Immature natural killer cell (primary cell): ENCODE data around the gene TMEM87A. TPM values are rescaled to one million over a fixed set of nuclear protein-coding genes. Genes with fewer than 3 reads are reported as not detected.
"Not testable (repeated sequence)": the region's sequence is repeated elsewhere in the genome, so short reads cannot be mapped to it uniquely, and the experiment has no call there.

Experiments used
- DNase-seq, 3 donors: peaks; one replicate each; pipeline ENCODE4 v3.0.0; 2022; ENCODE audit warnings: mixed read lengths in 1 of 3
- H3K27ac Mint-ChIP-seq, 6 donors: one replicate each; pipeline ENCODE4 v1.8.0; 2020; ENCODE audit warnings: mixed read lengths in 6 of 6, mild to moderate bottlenecking in 5 of 6, inconsistent platforms in 4 of 6, moderate library complexity in 3 of 6
- H3K27me3 Mint-ChIP-seq, 3 donors: one replicate each; pipeline ENCODE4 v1.8.0; 2020 to 2021; ENCODE audit warnings: low read depth in 3 of 3, mild to moderate bottlenecking in 3 of 3, mixed read lengths in 3 of 3, moderate library complexity in 3 of 3, inconsistent platforms in 1 of 3
- H3K36me3 Mint-ChIP-seq, 3 donors: one replicate each; pipeline ENCODE4 v1.8.0; 2020; ENCODE audit warnings: mixed read lengths in 3 of 3, inconsistent platforms in 2 of 3, mild to moderate bottlenecking in 2 of 3
- H3K4me1 Mint-ChIP-seq, 2 donors: one replicate each; pipeline ENCODE4 v1.8.0; 2020; ENCODE audit warnings: inconsistent platforms in 2 of 2, mild to moderate bottlenecking in 2 of 2, mixed read lengths in 2 of 2, moderate library complexity in 1 of 2
- H3K4me3 Mint-ChIP-seq, 5 donors: one replicate each; pipeline ENCODE4 v1.8.0; 2020; ENCODE audit warnings: mild to moderate bottlenecking in 5 of 5, mixed read lengths in 5 of 5, inconsistent platforms in 3 of 5, moderate library complexity in 3 of 5
- H3K9me3 Mint-ChIP-seq, 6 donors: one replicate each; pipeline ENCODE4 v1.8.0; 2020; ENCODE audit warnings: mild to moderate bottlenecking in 6 of 6, mixed read lengths in 6 of 6, inconsistent platforms in 4 of 6, moderate library complexity in 3 of 6
- polyA plus RNA-seq, 3 donors: library from polyadenylated mRNA; unstranded; fragments of 300-500 nt; fragmentation: Illumina TruSeq; gene quantifications; one replicate each; pipeline ENCODE4 v1.2.3, GENCODE V29; 2021

TMEM87A gene, protein sequence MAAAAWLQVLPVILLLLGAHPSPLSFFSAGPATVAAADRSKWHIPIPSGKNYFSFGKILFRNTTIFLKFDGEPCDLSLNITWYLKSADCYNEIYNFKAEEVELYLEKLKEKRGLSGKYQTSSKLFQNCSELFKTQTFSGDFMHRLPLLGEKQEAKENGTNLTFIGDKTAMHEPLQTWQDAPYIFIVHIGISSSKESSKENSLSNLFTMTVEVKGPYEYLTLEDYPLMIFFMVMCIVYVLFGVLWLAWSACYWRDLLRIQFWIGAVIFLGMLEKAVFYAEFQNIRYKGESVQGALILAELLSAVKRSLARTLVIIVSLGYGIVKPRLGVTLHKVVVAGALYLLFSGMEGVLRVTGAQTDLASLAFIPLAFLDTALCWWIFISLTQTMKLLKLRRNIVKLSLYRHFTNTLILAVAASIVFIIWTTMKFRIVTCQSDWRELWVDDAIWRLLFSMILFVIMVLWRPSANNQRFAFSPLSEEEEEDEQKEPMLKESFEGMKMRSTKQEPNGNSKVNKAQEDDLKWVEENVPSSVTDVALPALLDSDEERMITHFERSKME
- 10 to 100 TPM; 55.5 to 93.8 (median 63.4) TPM for polyA plus RNA-seq

DNA sequence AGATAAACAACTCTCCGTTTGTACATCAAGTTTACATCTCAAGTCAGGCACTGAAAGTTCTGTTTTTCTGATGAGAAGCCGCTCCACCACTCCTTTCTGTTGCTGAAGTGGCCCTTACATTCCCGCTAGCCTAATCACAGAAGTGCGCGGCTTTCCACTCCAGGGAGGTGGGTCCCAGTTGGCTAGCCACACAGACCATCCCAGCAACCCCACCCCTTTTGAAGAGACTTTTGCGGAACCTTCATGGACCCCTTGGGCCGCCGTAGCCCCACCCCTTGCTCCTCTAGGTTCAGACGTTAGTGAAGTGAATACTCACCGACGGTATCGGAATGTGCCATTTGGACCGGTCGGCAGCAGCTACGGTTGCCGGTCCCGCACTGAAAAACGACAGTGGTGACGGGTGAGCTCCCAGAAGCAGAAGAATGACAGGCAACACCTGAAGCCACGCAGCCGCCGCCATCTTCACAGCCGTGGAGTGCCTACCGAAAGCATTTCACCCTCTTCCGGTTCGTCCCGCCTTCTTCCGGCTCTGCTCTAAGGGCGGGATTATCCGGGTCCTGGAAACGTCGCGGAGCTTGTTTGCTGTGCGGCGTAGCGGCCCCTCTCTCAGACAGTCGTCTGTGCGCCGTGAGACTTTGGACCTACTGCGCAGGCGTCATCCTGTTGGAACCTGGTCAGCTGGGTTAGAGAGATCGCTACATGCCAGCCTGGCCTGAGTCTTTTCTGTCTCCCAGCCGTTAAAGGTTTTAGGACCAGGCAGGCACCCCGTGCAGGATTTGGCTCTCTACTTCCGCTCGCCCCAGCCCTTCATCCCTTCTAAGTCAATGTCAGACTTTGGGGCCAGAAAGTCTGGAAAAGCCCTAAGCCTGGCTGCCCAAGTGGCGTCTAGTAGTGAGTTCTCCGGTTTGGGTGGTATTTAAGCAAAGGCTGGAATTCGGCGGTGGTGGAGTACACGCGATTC is at the start of gene TMEM87A, which contains the start of gene GANC:
TSS of gene TMEM87A (minus strand) at position 495 of the 961 bp plus-strand sequence. CDS start at position 460, 35 bp downstream.
TSS of gene GANC (plus strand) at position 263 of the 961 bp plus-strand sequence. CDS start 1,281 bp downstream, outside the sequence.
- Mint-ChIP-seq H3K4me1 (peaks cover 51 to 69% of the 10 kb centered on the region in 2 donors), H3K27ac (peak within 1 kb of the TSS; percentile 92 to 100 (median 98)), H3K36me3 (no peaks in the 10 kb centered on the region), H3K9me3 (no peaks in the 10 kb centered on the region), H3K27me3 (peaks cover 10 to 11% (median 11%) of the 10 kb centered on the region in 3 donors), H3K4me3 (peak within 1 kb of the TSS; percentile 88 to 100 (median 99))
- peak; percentile 94 to 95 (median 95) for DNase-seq

DNA sequence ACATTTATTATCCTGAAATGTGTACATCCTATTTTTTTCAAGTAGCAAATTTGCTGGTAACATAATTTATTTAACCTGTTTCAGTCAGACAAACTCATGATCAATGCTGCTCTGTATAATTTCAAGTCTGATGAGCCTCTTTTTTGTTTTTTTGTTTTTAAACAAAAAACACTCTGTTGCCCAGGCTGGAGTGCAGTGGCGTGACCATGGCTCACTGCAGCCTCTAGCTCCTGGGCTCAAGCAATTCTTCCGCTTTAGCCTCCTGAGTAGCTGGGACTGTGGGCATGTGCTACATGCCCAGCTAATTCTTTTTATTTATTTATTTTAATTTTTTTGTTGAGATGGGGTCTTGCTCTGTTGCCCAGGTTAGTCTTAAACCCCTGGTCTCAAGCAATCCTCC is 46.0 kb upstream of the TMEM87A start:
- Mint-ChIP-seq H3K9me3 (no peaks in the 10 kb centered on the region), H3K27ac (no peak overlapping the region), H3K27me3 (no peaks in the 10 kb centered on the region), H3K4me3 (no peak overlapping the region), H3K36me3 (peaks cover 6 to 27% (median 26%) of the 10 kb centered on the region in 3 donors), H3K4me1 (no peaks in the 10 kb centered on the region)
- DNase-seq, result no peak

DNA sequence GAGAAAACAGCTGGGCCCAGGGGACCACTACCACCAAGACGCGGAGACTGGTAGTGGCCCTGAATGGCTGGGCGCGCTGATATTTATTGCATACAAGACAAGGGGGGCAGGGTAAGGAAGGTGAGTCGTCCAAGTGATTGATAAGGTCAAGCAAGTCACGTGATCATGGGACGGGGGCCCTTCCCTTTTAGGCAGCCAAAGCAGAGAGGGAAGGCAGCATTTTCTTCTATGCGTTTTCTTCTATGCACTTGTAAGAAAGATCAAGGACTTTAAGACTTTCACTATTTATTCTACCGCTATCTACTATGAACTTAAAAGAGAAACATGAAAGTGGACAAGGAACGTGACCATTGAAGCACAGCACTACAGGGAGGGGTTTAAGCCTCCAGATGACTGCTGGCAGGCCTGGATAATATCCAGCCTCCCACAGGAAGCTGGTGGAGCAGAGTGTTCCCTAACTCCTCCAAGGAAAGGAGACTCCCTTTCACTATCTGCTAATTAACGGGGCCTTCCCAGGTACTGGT is 43.1 kb upstream of the TMEM87A start:
- H3K9me3 Mint-ChIP-seq, H3K4me1 Mint-ChIP-seq, H3K27ac Mint-ChIP-seq, H3K4me3 Mint-ChIP-seq, DNase-seq, H3K27me3 Mint-ChIP-seq: not testable (repeated sequence)
- H3K36me3 Mint-ChIP-seq, result peaks cover 9 to 20% (median 16%) of the 10 kb centered on the region in 3 donors

DNA sequence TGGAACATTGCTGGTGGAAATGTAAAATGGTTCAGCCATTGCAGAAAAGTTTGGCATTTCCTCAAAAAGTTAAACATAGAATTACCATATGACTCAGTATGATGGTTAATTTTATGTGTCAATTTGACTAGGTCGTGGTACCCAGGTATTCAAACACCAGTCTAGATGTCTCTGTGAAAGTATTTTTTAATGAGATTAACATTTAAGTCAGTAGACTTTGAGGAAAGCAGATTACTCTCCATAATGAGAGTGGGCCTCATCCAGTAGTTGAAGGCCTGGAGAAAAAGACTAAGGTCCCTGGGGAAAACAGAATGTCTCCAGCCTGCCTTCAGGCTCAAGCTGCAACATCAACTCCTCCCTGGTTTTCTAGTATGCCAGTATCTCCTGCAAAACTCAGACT is 42.3 kb upstream of the TMEM87A start:
- Mint-ChIP-seq H3K27ac (no peak overlapping the region), H3K36me3 (peaks cover 14 to 24% (median 21%) of the 10 kb centered on the region in 3 donors), H3K9me3 (no peaks in the 10 kb centered on the region), H3K4me3 (no peak overlapping the region), H3K27me3 (no peaks in the 10 kb centered on the region), H3K4me1 (no peaks in the 10 kb centered on the region)
- no peak for DNase-seq

DNA sequence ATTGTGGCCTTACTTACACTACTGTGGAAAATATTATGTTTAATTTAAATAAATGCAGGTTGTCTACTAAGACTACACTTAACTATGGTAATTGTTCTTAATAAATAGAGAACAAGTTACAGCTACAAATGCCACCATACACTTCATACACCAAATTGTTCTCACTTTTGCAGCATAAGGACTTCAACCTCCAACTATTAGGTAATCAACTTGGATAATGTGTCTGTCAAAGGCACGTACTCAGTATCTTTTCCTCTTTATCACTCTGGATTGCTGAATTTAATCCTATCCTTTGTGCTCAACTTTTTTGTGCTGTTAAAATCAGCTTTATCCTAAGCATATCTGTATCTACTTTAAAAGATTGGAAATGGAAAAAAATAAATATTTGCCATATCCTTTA is 41.6 kb upstream of the TMEM87A start:
- no peaks in the 10 kb centered on the region for H3K9me3 Mint-ChIP-seq

DNA sequence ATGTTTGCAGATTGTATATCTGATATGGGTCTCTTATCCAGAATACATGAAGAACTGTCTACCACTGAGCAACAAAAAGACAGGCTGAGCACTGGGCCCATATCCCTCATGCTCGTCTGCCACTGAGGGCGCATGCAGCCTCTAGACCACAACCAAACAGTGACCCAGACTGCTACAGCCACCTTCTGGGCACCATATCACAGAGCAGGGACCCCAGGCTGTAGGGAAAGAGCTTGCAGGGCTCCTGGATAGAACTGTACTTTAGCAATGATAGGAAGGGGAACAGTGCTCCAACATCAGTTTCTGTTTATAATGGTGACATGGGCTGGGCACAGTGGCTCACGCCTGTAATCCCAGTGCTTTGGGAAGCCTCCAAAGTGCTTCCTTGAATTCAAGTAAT is 40.2 kb upstream of the TMEM87A start:
- Mint-ChIP-seq H3K36me3 (peaks cover 23 to 32% (median 29%) of the 10 kb centered on the region in 3 donors), H3K4me1 (no peaks in the 10 kb centered on the region), H3K4me3 (no peak overlapping the region), H3K27me3 (no peaks in the 10 kb centered on the region), H3K9me3 (no peaks in the 10 kb centered on the region), H3K27ac (no peak overlapping the region)
- no peak for DNase-seq

More for the DNA sequence above, 41.6 kb upstream of the TMEM87A start:
- no peaks in the 10 kb centered on the region for H3K4me1 Mint-ChIP-seq
- H3K36me3 Mint-ChIP-seq, result peaks cover 22 to 31% (median 28%) of the 10 kb centered on the region in 3 donors
- no peaks in the 10 kb centered on the region for H3K27me3 Mint-ChIP-seq
- DNase-seq, result no peak
- no peak overlapping the region for H3K27ac Mint-ChIP-seq
- no peak overlapping the region for H3K4me3 Mint-ChIP-seq

DNA sequence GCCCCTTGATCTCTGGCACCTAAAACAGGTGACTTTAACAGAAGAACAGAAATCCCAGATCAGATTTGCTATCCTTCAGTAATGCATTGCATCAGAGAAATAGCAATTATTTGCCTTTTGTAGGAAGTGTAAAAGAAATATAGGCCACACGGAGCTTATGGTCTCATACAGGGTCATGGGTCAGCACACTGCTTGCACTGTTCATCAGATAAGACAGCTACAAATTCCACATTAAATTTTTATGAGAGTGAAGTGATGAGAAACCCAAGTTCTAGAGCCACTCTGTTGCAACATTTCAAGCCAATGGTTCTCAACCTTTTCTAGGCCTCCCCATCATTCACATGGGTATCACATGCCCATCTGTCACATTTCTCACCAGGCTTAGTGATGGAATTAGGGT is 33.4 kb upstream of the TMEM87A start:
- peaks cover 0 to 1% (median 0%) of the 10 kb centered on the region in 3 donors for H3K27me3 Mint-ChIP-seq
- no peaks in the 10 kb centered on the region for H3K4me1 Mint-ChIP-seq
- peaks cover 17 to 41% (median 36%) of the 10 kb centered on the region in 3 donors for H3K36me3 Mint-ChIP-seq
- no peak overlapping the region for H3K4me3 Mint-ChIP-seq
- no peak overlapping the region for H3K27ac Mint-ChIP-seq
- H3K9me3 Mint-ChIP-seq, result peaks cover 0 to 16% (median 5%) of the 10 kb centered on the region in 6 donors
- DNase-seq, result no peak

DNA sequence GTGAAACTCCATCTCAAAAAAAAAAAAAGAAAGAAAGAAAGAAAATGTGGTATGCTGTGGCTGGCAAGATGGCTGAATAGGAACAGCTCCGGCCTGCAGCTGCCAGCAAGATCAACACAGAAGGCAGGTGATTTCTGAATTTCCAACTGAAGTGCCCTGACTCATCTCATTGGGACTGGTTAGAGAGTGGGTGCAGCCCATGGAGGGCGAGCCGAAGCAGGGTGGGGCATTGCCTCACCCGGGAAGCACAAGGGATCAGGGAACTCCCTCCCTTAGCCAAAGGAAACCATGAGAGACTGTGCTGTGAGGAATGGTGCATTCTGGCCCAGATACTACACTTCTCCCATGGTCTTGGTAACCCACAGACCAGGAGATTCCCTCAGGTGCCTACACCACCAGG is 27.8 kb upstream of the TMEM87A start:
- not testable (repeated sequence) for DNase-seq, H3K4me1 Mint-ChIP-seq, H3K27ac Mint-ChIP-seq, H3K27me3 Mint-ChIP-seq, H3K4me3 Mint-ChIP-seq
- H3K36me3 Mint-ChIP-seq, result peaks cover 17 to 37% (median 37%) of the 10 kb centered on the region in 3 donors
- peaks cover 0 to 16% (median 5%) of the 10 kb centered on the region in 6 donors for H3K9me3 Mint-ChIP-seq

DNA sequence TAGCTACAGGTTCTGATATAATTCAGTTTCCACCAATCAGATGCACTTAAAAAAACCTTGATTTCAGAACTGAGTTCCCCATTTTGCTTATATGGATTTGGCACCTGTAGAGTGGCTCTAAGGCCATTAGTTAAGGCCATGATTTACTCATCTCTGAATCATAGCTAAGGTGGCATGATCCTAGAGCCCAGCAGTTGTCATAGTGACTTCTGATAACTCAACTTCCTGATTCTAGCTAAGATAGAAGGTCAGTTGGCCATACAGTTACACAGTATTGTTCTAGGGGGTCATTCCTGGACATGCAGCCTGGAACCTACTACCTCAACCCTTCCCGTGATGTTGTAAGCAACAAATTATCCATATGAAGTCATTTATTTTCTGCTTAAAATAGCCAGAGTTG is 15.9 kb upstream of the TMEM87A start:
- Mint-ChIP-seq H3K27ac (no peak overlapping the region), H3K36me3 (peaks cover 13 to 39% (median 25%) of the 10 kb centered on the region in 3 donors)

DNA sequence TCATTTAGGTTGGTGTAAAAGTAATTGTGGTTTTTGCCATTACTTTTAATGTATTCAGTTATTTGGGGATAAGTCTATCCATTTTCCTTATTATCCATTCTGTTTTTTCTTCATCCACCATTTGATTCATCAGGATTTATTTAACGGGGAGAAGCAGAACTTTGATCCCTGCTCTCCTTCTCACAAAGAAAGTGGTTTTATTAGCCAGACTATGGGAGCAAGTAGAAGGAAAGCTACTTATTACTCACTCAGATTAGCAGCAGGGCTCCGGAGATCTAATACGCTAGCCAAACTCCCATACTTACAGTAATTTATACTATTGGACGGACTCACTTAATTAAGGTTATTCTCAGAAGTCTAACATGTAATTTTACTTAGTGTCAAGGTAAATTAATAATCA is 14.7 kb upstream of the TMEM87A start:
- no peaks in the 10 kb centered on the region for H3K4me1 Mint-ChIP-seq
- H3K27ac Mint-ChIP-seq, result no peak overlapping the region
- no peaks in the 10 kb centered on the region for H3K9me3 Mint-ChIP-seq
- no peak overlapping the region for H3K4me3 Mint-ChIP-seq
- DNase-seq, result no peak
- peaks cover 9 to 38% (median 23%) of the 10 kb centered on the region in 3 donors for H3K36me3 Mint-ChIP-seq
- H3K27me3 Mint-ChIP-seq, result no peaks in the 10 kb centered on the region

More for the DNA sequence above, 15.9 kb upstream of the TMEM87A start:
- Mint-ChIP-seq H3K9me3 (no peaks in the 10 kb centered on the region), H3K4me3 (no peak overlapping the region), H3K27me3 (no peaks in the 10 kb centered on the region), H3K4me1 (no peaks in the 10 kb centered on the region)
- no peak for DNase-seq

DNA sequence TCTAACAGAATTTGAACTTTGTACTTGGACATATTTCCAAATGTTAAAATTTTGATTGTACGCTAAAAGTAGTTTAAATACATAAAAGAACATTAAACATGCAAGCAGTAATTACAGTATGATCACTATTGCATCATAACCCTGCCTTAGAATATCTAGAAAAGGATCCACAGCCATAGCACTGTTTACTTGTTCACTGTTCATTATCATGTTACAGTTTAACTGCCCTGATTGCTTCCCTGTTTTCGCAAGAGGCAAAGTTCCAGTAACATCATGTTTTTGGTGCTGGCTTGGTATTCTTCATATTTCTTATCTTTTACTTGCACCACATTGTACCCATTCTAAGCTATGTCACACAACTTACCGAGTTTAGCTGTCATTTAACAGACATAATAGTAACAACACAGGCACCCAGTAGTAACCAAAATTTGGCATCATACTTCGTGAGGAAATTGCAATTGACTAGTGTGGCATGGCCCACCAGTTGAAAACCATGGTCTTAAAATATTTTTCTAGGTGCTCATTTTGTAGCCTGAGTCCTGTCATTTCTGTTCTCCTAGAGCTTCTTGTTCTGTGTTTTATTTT is 13.3 kb upstream of the TMEM87A start:
- H3K9me3 Mint-ChIP-seq, result no peaks in the 10 kb centered on the region
- no peak overlapping the region for H3K4me3 Mint-ChIP-seq
- no peaks in the 10 kb centered on the region for H3K4me1 Mint-ChIP-seq
- H3K27ac Mint-ChIP-seq, result no peak overlapping the region
- H3K36me3 Mint-ChIP-seq, result peaks cover 5 to 24% (median 12%) of the 10 kb centered on the region in 3 donors
- DNase-seq, result no peak
- no peaks in the 10 kb centered on the region for H3K27me3 Mint-ChIP-seq

DNA sequence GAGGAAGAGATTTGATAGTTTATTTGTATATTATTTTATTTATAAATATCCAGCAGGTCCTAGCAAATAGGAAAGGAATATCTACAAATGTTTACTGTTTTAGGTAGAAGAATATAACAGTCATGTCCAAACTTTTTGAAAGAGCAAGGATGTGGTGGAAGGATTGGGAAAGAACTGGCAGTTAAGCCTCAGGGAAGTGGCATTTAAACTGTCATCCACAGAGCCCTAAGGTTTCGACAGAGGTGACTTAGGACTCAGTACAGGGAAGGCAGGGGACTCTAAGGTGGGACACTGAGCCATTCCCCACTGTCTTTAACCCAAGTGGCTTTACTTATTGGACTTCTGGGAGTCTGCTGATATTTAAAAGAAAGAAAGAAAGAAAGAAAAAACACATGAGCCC is 11.8 kb upstream of the TMEM87A start:
- H3K4me1 Mint-ChIP-seq, result no peaks in the 10 kb centered on the region
- no peak overlapping the region for H3K27ac Mint-ChIP-seq
- no peaks in the 10 kb centered on the region for H3K27me3 Mint-ChIP-seq
- no peaks in the 10 kb centered on the region for H3K9me3 Mint-ChIP-seq
- no peak for DNase-seq
- H3K36me3 Mint-ChIP-seq, result peaks cover 4 to 17% (median 5%) of the 10 kb centered on the region in 3 donors
- no peak overlapping the region for H3K4me3 Mint-ChIP-seq

DNA sequence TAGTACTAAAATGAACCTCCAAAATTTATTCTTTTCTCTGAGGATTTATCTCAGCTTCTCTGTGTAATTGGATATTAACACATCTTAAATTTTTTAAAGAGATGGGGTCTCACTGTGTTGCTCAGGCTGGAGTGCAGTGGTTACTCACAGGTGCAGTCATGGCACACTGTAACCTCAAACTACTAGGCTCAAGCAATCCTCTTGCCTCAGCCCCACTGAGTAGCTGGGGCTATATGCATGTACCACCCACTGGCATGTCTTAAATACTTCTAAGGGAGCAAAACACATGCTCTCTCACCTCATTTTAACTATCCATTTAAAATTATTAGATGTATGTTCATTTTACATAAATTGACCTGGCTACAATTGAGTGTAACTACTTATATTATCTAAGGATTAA is 11.3 kb upstream of the TMEM87A start:
- Mint-ChIP-seq H3K9me3 (no peaks in the 10 kb centered on the region), H3K4me1 (no peaks in the 10 kb centered on the region), H3K36me3 (peaks cover 3 to 19% (median 4%) of the 10 kb centered on the region in 3 donors), H3K27me3 (no peaks in the 10 kb centered on the region), H3K27ac (no peak overlapping the region), H3K4me3 (no peak overlapping the region)
- no peak for DNase-seq
